Measurements from ENCODE around the gene PDZD7.

Gene PDZD7

DNA sequence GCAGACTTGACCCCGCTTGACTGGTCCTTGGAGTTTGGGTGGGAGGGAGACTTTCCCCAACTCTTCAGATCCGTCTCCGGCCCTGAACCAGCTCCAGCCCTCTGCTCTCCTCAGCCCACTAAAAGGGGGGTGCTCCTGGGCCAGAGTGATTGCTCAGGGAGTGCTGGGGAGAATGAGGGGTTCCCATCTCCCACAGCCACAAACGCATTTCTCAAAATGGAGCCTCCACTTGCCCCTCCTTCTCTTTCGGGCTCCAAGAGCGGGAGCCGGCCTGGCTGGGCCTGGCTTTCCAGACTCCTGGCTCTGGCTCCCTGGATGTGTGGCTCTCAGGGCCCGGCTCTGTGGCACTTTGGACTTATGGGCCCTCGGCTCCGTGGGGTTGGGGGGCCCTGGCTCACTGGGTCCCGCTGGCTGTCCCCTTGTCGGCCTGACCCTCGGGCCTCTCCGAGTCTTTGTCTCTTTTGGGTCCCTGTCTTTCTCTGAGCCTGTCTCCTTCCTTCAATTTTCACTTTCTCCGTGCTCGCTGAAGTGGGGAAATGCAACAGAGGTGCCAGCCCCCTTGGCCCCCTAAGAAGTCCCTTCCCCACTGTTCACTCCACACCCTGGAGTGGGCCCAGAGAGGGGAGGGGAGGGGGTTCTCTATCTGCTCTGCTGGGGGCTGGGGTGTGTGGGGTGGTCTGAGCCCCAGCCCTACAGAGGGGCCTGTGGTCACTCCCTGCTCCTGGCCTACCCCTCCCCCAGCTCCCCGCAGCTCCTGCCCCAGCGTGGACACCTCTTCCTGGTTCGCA is 30.6 kb downstream of the PDZD7 start:
- TF ChIP-seq, protein P1, sequence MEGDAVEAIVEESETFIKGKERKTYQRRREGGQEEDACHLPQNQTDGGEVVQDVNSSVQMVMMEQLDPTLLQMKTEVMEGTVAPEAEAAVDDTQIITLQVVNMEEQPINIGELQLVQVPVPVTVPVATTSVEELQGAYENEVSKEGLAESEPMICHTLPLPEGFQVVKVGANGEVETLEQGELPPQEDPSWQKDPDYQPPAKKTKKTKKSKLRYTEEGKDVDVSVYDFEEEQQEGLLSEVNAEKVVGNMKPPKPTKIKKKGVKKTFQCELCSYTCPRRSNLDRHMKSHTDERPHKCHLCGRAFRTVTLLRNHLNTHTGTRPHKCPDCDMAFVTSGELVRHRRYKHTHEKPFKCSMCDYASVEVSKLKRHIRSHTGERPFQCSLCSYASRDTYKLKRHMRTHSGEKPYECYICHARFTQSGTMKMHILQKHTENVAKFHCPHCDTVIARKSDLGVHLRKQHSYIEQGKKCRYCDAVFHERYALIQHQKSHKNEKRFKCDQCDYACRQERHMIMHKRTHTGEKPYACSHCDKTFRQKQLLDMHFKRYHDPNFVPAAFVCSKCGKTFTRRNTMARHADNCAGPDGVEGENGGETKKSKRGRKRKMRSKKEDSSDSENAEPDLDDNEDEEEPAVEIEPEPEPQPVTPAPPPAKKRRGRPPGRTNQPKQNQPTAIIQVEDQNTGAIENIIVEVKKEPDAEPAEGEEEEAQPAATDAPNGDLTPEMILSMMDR (IDR thresholded peaks at IDR 0.05; ENCODE audit: insufficient read depth, low read depth, low read length, missing control alignments) = no peak
- DNase-seq (ENCODE audit: low read depth) = no peak
- peak overlapping the region; percentile 40 for H3K4me3 ChIP-seq (ENCODE audit: low read depth, low read length)

DNA sequence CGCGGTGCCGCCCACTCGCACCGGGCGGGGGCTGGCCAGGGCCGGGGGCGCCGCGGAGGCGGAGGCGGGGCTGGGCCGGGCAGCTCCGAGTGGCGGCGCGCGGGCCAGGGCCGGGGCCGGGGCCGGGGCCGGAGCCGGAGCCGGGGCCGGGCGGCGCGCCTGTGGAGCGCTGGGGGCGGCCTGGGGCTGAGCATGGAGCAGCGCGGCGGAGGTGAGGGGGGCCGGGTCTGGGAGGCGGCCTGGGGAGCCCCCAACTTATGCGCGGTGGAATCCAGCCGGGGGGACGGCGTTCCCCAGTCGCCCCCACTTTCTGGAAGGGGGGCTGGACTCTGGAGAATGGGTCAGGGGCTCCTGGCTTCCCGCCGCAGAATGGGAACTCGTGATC is 31.2 kb downstream of the PDZD7 start, which contains the start of gene LZTS2:
LZTS2 (plus strand) TSS at position 67 of the 385 bp plus-strand sequence. CDS start 2,731 bp downstream, outside the sequence.
- DNase-seq (ENCODE audit: low read depth) = no peak
- peak within 1 kb of the TSS; percentile 81 for H3K4me3 ChIP-seq (ENCODE audit: low read depth, low read length)
- TF ChIP-seq, protein P1 (IDR thresholded peaks at IDR 0.05; ENCODE audit: insufficient read depth, low read depth, low read length, missing control alignments) = no peak

DNA sequence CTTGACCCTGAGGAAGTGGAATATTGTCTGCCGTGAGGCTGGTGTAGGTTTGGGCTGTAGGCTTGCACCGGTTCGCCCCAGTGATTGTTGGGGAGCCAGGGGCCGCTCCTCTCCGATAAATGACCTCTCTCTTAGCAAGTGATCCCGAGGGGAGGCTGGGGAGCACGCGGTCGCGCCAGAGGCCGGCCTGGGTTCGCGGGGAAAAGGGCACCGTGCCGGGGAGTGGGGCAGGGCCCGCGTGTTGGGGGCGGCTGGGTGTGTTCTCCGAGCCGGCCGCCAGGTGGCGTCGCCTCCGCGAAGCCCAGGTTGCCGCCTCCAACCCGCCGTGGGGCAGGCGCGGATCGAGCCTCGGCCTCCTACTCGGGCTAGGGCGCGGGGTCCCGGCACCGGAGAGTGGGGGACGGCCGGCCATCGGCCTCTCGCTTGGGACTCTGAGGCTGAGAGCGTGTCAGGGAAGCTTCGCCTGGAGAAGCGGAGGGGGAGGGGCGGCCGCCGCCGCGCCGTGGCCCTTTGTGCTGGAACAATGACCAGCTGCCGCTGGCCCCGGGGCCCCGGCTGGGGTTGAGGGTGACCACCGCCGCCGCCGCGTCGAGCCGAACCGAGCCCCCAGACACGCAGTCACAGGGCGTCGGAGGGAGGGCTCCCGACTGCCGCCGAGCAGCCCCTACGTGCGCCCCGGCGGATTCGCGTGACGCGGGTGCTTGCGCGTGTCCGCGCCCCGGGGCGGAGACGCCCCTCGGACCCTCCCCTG is 31.8 kb downstream of the PDZD7 start:
- TF ChIP-seq, protein P1 (IDR thresholded peaks at IDR 0.05; ENCODE audit: insufficient read depth, low read depth, low read length, missing control alignments) = peak; percentile 87
- peak; percentile 82 for DNase-seq (ENCODE audit: low read depth)
- H3K4me3 ChIP-seq (ENCODE audit: low read depth, low read length) = peak overlapping the region; percentile 81

DNA sequence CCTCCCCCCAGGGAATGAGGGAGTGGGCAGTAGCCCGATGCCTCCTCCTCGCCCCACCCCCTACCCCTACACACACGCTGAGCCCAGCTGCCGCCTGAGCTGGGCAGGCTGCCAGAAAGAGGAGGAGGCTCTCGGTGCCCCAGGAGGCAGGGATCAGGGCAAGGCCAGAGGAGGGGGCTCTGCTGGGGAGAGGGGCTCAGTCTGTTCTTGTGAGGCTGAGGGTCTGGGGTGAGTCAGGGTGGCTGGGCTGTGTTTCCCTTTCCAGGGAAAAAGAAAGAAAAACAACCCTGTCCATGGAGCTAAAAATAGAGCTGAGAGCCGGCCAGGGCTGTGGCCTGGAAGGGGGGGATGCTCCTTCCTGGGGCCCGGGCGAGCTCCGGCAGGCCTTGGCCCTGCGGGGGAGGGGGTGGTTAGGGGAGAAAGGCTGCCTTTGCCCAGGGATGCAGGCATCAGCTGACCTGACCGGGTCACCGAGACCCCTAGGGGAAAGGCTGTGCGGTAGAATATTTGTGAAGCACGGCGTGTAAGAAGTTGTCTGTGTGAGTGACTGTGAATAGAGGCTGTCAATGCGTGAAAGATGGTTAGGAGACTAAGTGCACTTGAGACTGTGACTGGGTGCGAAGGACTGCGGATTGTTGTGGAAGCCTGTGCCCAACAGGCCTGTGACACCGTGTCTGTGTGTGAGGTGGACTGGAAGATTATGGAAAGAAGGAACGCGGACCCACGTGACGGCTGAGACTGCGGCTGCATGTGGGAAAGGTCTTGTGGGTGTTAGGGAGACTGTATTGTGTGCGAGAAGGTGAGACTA is 32.5 kb downstream of the PDZD7 start:
- H3K4me3 ChIP-seq (ENCODE audit: low read depth, low read length) = peak overlapping the region; percentile 81
- TF ChIP-seq, protein P1 (IDR thresholded peaks at IDR 0.05; ENCODE audit: insufficient read depth, low read depth, low read length, missing control alignments) = no peak
- peak; percentile 77 for DNase-seq (ENCODE audit: low read depth)

DNA sequence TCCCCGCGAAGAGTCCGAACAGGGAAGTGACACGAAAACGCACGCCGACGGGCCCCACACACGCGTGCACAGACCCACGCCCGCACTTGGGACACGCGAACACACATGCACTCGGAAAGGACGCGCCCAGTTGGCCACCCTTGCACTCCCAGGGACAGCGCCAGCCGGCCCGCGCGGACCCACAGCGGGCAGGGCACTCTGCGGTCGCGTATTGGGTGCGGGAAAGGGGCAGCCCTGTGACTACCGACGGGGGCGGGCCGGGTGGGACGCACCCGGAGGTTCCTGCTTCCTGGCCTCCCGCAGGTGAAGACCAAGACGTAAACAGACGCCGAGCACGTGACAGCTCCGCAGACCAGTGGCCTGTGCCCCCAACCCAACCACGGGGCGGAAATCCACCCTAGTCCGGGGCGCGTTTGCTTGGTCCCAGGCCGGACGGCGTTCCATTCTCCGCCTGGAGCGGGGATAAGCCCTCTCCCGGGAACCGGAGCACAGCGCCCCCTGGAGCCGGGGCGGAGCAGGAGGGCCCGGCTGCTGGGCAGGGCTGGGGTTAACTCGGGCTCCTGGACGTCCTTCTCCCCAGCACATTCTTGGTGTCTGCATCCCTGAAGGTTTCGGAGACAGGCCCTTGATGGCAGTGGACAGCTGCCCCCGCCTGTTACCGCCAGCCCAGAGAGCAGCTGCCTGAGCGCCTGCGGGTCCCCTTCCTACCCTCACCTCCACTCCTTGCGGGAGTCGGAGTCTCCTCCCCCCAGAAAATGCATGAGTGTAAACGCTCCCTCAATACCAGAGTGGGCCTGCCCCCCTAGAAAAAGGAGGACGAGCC is 33.4 kb downstream of the PDZD7 start:
- TF ChIP-seq, protein P1 (IDR thresholded peaks at IDR 0.05; ENCODE audit: insufficient read depth, low read depth, low read length, missing control alignments) = peak; percentile 93
- H3K4me3 ChIP-seq (ENCODE audit: low read depth, low read length) = peak overlapping the region; percentile 81
- peak; percentile 82 for DNase-seq (ENCODE audit: low read depth)

Data from GM12865 (cell line).